Pancreas (tissue), 10 donors: ENCODE results near the gene MAP1LC3A. TPM values are rescaled to one million over a fixed set of nuclear protein-coding genes. Genes with fewer than 3 reads are reported as not detected.
A peak's percentile ranks its signal among the peaks of the same experiment; 100 is the strongest.

ENCODE experiments used
- ATAC-seq, 4 donors: fragments of 200-7000 bp; cut with Tn5 transposase; one replicate each; pipeline versions ENCODE4 v1.8.0 to v1.9.1; 2020; ENCODE audit warnings: mild to moderate bottlenecking in 4 of 4, moderate library complexity in 4 of 4
- DNase-seq, 6 donors: peaks; one replicate each; pipeline ENCODE4 v3.0.0-alpha.2; 2020
- FAIRE-seq: peaks from 2 replicates; lab custom pipeline; 2012; peaks lifted over from hg19 to GRCh38; lab: Jason Lieb, UNC
- H3K27ac ChIP-seq, 4 donors: fragments of 200-600 bp; sonication (generic); 1 replicate in 3 of 4; 2 replicates in 1 of 4; pipeline versions ENCODE4 v1.5.0 to v1.8.0; 2020
- H3K27me3 ChIP-seq, 4 donors: fragments of 200-600 bp; one replicate each; pipeline ENCODE4 v1.8.0; 2021
- H3K36me3 ChIP-seq, 3 donors: fragments of 200-600 bp; sonication (generic) in 1 of 3; one replicate each; pipeline versions ENCODE4 v1.5.0 to v1.8.0; 2020 to 2021
- H3K4me1 ChIP-seq, 3 donors: fragments of 200-600 bp; one replicate each; pipeline ENCODE4 v1.8.0; 2021
- H3K4me3 ChIP-seq, 4 donors: fragments of 200-600 bp; sonication (generic) in 2 of 4; one replicate each; pipeline versions ENCODE4 v1.5.0 to v1.8.0; 2020 to 2021
- H3K9me3 ChIP-seq, 4 donors: fragments of 200-600 bp; one replicate each; pipeline ENCODE4 v1.8.0; 2021
- WGBS, 2 donors: extraction: QIAGEN DNeasy Blood & Tissue Kit; methylation state at CpG; one replicate each; pipeline ENCODE4 v1.1.7; 2013; 5-methylcytosine and 5-hydroxymethylcytosine counted together
- intact Hi-C, 3 donors: fragments of 100-400 bp; cut with DNase I; formaldehyde crosslinking; loops; one replicate each; pipeline versions ENCODE4 v1.11.1 to v1.14.2; 2022
- polyA plus RNA-seq, 2 donors: library from polyadenylated mRNA; stranded (reverse); fragments of 200-250 nt; gene quantifications; one replicate each; pipeline ENCODE4 v1.2.3, GENCODE V29; 2013
- total RNA-seq, 6 donors: library from RNA; stranded (reverse); fragmentation: NEBNext Ultra II Directional in 4 of 6; extraction: Animal tissue kit (Norgen Biotek cat#: 25700) in 4 of 6; gene quantifications; one replicate each; pipeline versions ENCODE4 v1.2.1 to v1.2.4, GENCODE V29; 2021 to 2023
- TF ChIP-seq, protein P1 (sequence below), 4 donors: fragments of 200-600 bp; sonication (generic) in 3 of 4; IDR thresholded peaks; one replicate each; pipeline versions ENCODE4 v1.5.0 to v1.8.0; 2021; ENCODE audit warnings: antibody characterized with exemption in 4 of 4
- donor health status: healthy with polysubstance abuse.
- donor health status: DM: no; HTN: no; CAD: no; lungs with moderate emphysema.
- donor health status: DM: no; HTN: no; CAD: no.
- donor health status: control.
- donor health status: control.
- donor health status: Bipolar disorder and iron deficiency.
- donor health status: DM: yes; HTN: yes; CAD: no.
- donor health status: DM: no; HTN: no; CAD: no.
- donor health status: DM: no; HTN: no; CAD: no.
- donor health status: DM: yes; HTN: yes; CAD: no.

MAP1LC3A gene
- total and polyA plus RNA-seq, 8 donors = 9.4 to 94.2 (median 14.0) TPM

DNA sequence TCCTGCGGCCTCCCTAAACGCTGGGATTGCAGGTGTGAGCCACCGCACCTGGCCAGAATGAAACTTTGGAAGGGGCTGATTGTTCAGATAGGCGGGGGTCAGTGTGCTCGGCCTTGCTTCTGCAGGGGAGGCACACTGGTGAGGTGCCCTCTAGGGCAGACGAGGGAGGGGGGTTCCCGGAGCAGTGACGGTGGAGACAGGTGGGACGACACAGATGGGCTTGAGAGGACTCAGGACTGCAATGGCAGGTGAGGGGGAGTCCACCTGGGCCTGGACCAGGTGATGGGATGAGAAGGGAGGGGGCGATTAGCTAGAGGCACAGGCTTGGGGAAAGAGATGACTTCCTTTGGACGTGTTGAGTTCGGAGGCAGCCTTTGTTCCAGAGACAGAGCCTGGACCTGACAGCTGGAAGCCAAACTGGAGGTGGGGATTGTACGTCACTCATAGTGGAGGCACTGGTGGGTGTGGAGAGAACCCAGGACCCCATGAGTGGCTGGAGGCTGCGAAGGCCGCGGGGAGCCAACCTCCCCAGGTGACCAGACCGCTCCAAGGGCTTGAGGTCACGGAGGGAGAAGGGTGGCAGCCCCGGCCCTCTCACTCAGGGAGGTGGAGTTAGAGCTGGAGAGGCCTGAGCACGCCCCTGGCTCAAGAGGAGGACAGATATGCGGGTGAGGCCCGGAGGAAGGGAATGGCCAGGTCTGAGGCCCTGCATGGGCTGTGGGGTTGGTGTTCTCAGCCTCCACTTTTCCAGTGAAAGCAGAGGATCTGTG is 10.5 kb upstream of the MAP1LC3A start:
- no peak overlapping the region for H3K27ac ChIP-seq
- H3K27me3 ChIP-seq = no peaks in the 10 kb centered on the region
- TF ChIP-seq, protein P1, sequence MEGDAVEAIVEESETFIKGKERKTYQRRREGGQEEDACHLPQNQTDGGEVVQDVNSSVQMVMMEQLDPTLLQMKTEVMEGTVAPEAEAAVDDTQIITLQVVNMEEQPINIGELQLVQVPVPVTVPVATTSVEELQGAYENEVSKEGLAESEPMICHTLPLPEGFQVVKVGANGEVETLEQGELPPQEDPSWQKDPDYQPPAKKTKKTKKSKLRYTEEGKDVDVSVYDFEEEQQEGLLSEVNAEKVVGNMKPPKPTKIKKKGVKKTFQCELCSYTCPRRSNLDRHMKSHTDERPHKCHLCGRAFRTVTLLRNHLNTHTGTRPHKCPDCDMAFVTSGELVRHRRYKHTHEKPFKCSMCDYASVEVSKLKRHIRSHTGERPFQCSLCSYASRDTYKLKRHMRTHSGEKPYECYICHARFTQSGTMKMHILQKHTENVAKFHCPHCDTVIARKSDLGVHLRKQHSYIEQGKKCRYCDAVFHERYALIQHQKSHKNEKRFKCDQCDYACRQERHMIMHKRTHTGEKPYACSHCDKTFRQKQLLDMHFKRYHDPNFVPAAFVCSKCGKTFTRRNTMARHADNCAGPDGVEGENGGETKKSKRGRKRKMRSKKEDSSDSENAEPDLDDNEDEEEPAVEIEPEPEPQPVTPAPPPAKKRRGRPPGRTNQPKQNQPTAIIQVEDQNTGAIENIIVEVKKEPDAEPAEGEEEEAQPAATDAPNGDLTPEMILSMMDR (IDR thresholded peaks at IDR 0.05) = no peak
- DNase-seq (no peak), FAIRE-seq (no peak), ATAC-seq (no peak)
- H3K9me3 ChIP-seq = no peaks in the 10 kb centered on the region
- H3K4me3 ChIP-seq = no peak overlapping the region
- H3K4me1 ChIP-seq = peaks cover 0 to 5% (median 3%) of the 10 kb centered on the region in 3 donors
- intact Hi-C loops = loop anchor here in 1 of 3 donors (10.0 kb wide), 1 partner anchor 157 kb away; the partner anchor contains the start of gene TP53INP2
- H3K36me3 ChIP-seq = no peaks in the 10 kb centered on the region
- 95% methylated on average over 22 of the region's 22 CpGs for WGBS, 2 donors

DNA sequence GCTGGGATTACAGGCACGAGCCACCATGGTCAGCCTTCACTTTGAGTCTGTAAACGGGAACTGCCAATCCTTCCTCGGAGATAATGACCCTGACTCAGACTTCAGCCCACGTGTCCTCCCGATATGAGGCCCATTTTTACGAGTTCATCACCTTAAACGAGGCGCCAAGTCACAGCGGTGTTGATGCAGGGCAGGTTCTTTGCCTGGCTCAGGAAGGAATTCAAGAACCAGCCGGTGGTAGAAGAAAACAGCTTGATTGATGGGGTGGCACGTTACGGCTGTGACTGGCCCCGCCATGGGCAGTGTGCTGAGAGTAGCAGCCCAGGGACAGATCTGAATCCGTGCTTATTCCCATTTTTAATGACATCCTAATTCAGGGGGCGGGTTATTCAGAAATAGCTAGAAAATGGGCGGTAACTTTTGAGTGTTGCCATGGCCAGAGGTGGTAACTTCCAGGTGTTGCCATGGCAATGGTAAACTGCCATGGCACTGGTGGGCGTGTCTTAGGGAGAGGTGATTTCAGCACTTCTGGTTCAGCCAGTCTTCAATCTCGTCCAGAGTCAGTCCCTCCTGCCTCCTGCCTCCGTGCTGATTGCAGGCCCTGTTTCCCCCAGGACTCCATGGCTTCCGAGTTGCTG is 9.1 kb upstream of the MAP1LC3A start:
- peak; percentile 31 to 48 (median 40) for ATAC-seq
- peak in 4 of 6 donors; percentile 35 to 62 (median 56) for DNase-seq
- TF ChIP-seq, protein P1 (IDR thresholded peaks at IDR 0.05) = no peak
- WGBS, 2 donors = 61 to 63% methylated on average over 20 of the region's 20 CpGs
- Histone ChIP-seq H3K9me3 (no peaks in the 10 kb centered on the region), H3K4me1 (peaks cover 4 to 13% (median 9%) of the 10 kb centered on the region in 3 donors), H3K36me3 (no peaks in the 10 kb centered on the region), H3K27me3 (no peaks in the 10 kb centered on the region), H3K4me3 (no peak overlapping the region), H3K27ac (no peak overlapping the region)
- intact Hi-C loops = loop anchor here in 1 of 3 donors (10.0 kb wide), 1 partner anchor 155 kb away; the partner anchor contains the start of gene TP53INP2
- no peak for FAIRE-seq

DNA sequence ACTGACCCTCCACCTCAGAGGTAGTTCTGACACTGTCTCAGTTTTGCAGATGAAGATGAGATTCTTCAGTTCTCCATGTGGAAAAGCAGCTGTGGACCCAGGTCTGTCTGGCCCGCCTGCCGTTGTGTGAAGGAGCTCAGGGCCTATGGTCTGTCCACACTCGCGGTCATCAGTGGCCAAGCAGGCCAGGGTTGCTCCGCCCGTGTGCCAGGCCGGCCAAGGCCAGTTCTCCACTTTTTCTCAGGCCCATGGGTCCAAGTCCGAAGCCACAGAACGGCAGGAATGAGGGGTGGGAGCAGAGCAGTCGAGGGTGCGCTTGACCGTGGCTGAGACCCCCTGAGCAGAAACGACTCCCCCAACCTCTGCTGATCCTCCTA is 8.6 kb upstream of the MAP1LC3A start:
- Histone ChIP-seq H3K4me1 (peaks cover 4 to 13% (median 9%) of the 10 kb centered on the region in 3 donors), H3K4me3 (no peak overlapping the region), H3K36me3 (no peaks in the 10 kb centered on the region), H3K27ac (no peak overlapping the region), H3K9me3 (no peaks in the 10 kb centered on the region), H3K27me3 (no peaks in the 10 kb centered on the region)
- DNase-seq (no peak), ATAC-seq (no peak), FAIRE-seq (no peak)
- 87 to 88% methylated on average over 13 of the region's 13 CpGs for WGBS, 2 donors
- intact Hi-C loops = loop anchor here in 1 of 3 donors (10.0 kb wide), 1 partner anchor 155 kb away; the partner anchor contains the start of gene TP53INP2
- TF ChIP-seq, protein P1 (IDR thresholded peaks at IDR 0.05) = no peak

DNA sequence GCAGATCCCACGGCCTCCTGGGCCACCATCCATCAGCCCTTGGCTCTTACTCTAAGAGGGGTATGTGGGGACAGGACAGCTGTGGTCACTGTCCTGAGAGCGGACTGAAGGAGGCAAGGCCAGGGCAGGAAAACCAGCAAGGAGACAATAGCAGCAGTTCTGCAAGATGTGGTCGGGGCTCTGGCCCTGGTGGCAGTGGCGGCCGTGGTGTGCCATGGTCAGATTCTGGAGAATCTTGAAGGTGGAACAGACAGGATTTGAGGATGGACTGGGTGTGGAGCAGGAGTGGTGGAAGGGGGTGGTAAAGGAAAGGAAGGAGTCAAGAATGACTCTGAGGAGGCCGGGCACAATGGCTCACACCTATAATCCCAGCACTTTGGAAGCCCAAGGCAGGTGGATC is 5.9 kb upstream of the MAP1LC3A start:
- Histone ChIP-seq H3K27ac (no peak overlapping the region), H3K4me3 (no peak overlapping the region), H3K27me3 (no peaks in the 10 kb centered on the region), H3K36me3 (no peaks in the 10 kb centered on the region), H3K9me3 (no peaks in the 10 kb centered on the region), H3K4me1 (peaks cover 4 to 16% (median 11%) of the 10 kb centered on the region in 3 donors)
- TF ChIP-seq, protein P1 (IDR thresholded peaks at IDR 0.05) = no peak
- DNase-seq = no peak
- WGBS, 2 donors = 95 to 97% methylated on average over 6 of the region's 6 CpGs
- intact Hi-C loops = no loop called here
- no peak for ATAC-seq
- FAIRE-seq = no peak
